HG03439 (cell line): ENCODE measurements around the gene AP3S2.
"Not testable (repeated sequence)": the region's sequence is repeated elsewhere in the genome, so short reads cannot be mapped to it uniquely, and the experiment has no call there.

Source experiments
- ATAC-seq: cut with Tn5 transposase; IDR thresholded peaks from one replicate; pipeline ENCODE4 v1.9.1; 2021; ENCODE audit warnings: mild to moderate bottlenecking, moderate library complexity; ENCODE audit not compliant: unreplicated experiment

AP3S2 gene

GRCh38 chr15:89903858-89904130, 10.0 kb upstream of the AP3S2 start:
- no peak for ATAC-seq

- no peak for ATAC-seq
These were observed 9.4 kb upstream of the AP3S2 start for GRCh38 chr15:89903015-89903857.

- no peak for ATAC-seq
These were observed 7.1 kb upstream of the AP3S2 start for GRCh38 chr15:89900849-89901248.

GRCh38 chr15:89899951-89900567, 6.3 kb upstream of the AP3S2 start:
- no peak for ATAC-seq

- ATAC-seq = no peak
These were observed 5.6 kb upstream of the AP3S2 start for GRCh38 chr15:89899295-89899945.

- ATAC-seq = peak; percentile 36
These were observed 5.0 kb upstream of the AP3S2 start for GRCh38 chr15:89898614-89899294.

- ATAC-seq = no peak
These were observed 4.4 kb upstream of the AP3S2 start for GRCh38 chr15:89898146-89898545.

GRCh38 chr15:89893027-89893426, 767 bp downstream of the AP3S2 start:
- no peak for ATAC-seq

- ATAC-seq = no peak
These were observed 5.5 kb downstream of the AP3S2 start for GRCh38 chr15:89888214-89888804.

GRCh38 chr15:89885611-89886010, 8.2 kb downstream of the AP3S2 start:
- ATAC-seq = no peak

- not testable (repeated sequence) for ATAC-seq
These were observed 8.6 kb downstream of the AP3S2 start for GRCh38 chr15:89885179-89885578.

GRCh38 chr15:89883518-89883917, 10.3 kb downstream of the AP3S2 start:
- ATAC-seq = no peak

GRCh38 chr15:89880727-89881126, 13.1 kb downstream of the AP3S2 start:
- ATAC-seq = no peak

- no peak for ATAC-seq
These were observed 15.5 kb downstream of the AP3S2 start for GRCh38 chr15:89878323-89878722.

GRCh38 chr15:89877083-89877425, 16.7 kb downstream of the AP3S2 start:
- no peak for ATAC-seq

- no peak for ATAC-seq
These were observed 17.3 kb downstream of the AP3S2 start for GRCh38 chr15:89876396-89877082.

- no peak for ATAC-seq
These were observed 18.1 kb downstream of the AP3S2 start for GRCh38 chr15:89875741-89876140.

GRCh38 chr15:89874926-89875564, 18.7 kb downstream of the AP3S2 start:
- no peak for ATAC-seq

GRCh38 chr15:89870688-89871288, 23.0 kb downstream of the AP3S2 start:
- ATAC-seq = no peak

GRCh38 chr15:89870006-89870405, 23.8 kb downstream of the AP3S2 start:
- no peak for ATAC-seq
